ENCODE results near the gene RETREG3.
"Not testable (repeated sequence)": the region's sequence is repeated elsewhere in the genome, so short reads cannot be mapped to it uniquely, and the experiment has no call there.

DNA sequence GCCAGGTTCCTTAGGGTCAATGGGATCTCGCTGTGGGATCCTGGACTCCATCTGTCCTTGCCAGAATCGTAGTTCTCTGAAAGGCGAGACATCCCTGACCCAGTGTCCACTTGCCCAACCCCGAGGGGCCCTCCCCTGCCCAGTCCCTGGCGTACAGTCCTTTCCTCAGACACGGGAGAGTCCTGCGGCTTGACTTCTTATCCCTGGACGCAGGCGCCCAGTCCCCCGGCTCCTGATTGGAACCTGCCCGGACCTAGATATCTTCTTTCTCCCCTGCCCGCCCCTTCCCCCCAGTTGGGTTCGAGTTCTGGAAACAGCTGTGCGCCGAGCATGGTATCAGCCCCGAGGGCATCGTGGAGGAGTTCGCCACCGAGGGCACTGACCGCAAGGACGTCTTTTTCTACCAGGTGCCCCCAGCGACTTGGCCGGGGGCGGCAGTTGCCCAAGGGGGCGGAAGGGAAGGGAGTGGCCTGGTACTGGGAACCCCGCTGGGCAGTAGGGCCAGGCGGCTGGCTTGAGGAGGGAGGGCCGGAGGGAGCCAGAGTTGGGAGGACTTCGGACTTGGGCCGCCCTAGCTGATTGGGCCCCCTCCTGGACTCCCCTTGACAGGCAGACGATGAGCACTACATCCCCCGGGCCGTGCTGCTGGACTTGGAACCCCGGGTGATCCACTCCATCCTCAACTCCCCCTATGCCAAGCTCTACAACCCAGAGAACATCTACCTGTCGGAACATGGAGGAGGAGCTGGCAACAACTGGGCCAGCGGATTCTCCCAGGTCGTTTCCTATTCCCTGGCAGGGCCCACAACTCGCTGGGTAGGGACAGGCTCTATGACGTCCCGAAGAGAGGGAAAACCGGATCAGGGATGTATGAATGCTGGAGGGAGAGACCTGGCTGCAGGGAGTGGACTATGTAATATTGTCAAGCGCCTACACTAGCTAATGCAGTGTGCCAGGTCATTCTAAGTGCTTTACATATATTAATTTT lies 934 bp upstream of the RETREG3 start:
- TF ChIP-seq EZH2 (IDR thresholded peaks at IDR 0.05; ENCODE audit: borderline replicate concordance), result not testable (repeated sequence)
- TF ChIP-seq, protein P1, sequence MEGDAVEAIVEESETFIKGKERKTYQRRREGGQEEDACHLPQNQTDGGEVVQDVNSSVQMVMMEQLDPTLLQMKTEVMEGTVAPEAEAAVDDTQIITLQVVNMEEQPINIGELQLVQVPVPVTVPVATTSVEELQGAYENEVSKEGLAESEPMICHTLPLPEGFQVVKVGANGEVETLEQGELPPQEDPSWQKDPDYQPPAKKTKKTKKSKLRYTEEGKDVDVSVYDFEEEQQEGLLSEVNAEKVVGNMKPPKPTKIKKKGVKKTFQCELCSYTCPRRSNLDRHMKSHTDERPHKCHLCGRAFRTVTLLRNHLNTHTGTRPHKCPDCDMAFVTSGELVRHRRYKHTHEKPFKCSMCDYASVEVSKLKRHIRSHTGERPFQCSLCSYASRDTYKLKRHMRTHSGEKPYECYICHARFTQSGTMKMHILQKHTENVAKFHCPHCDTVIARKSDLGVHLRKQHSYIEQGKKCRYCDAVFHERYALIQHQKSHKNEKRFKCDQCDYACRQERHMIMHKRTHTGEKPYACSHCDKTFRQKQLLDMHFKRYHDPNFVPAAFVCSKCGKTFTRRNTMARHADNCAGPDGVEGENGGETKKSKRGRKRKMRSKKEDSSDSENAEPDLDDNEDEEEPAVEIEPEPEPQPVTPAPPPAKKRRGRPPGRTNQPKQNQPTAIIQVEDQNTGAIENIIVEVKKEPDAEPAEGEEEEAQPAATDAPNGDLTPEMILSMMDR (IDR thresholded peaks at IDR 0.05; ENCODE audit: poor library complexity), result not testable (repeated sequence)

Measured in hepatocyte (in vitro differentiated cells).